Activated CD4-positive, alpha-beta memory T cell treated with anti-CD3 and anti-CD28 coated beads for 36 hours (primary cell): Measurements from ENCODE around the gene CMPK2. TPM values are rescaled to one million over a fixed set of nuclear protein-coding genes. Genes with fewer than 3 reads are reported as not detected.

Experiments used
- total RNA-seq, 2 experiments: library from RNA; stranded (reverse); gene quantifications; one replicate each; pipeline ENCODE4 v1.2.3, GENCODE V29; 2021

CMPK2 gene
- total RNA-seq, 2 experiments from 2014 or later, result 6.6 to 6.8 TPM

Other genes with a start within 250 kb of the CMPK2 start
- 1 to 10 TPM; 7.9 to 8.6 TPM for gene RSAD2, start 11.9 kb upstream of the CMPK2 start, total RNA-seq
- 10 to 100 TPM; 21.4 to 22.7 TPM for gene RNF144A, start 51.5 kb upstream of the CMPK2 start, total RNA-seq